Measurements from ENCODE around the gene SSBP4. TPM values are rescaled to one million over a fixed set of nuclear protein-coding genes. Genes with fewer than 3 reads are reported as not detected.

Gene SSBP4
- polyA plus RNA-seq, 2 of the 4 experiments (the other 2 are of a cell fraction): 6.9 to 43.2 TPM

GRCh38 chr19:18427080-18427742 lies 8.0 kb downstream of the SSBP4 start:
- CTCF ChIA-PET: interaction anchor here (1.3 kb wide), 1 partner anchor 24 kb away, joined by 3 read pairs; no protein-coding TSS in a partner anchor
- DNase-seq (ENCODE audit: low read depth in 1 of 2, low spot score in 1 of 2): no peak
- FAIRE-seq: no peak
- TF ChIP-seq POLR2A (IDR thresholded peaks at IDR 0.05; ENCODE audit: low read length) (no peak), POLR2AphosphoS2 (conservative IDR thresholded peaks at IDR 0.05; ENCODE audit: low read length) (no peak), SREBF2 (IDR thresholded peaks at IDR 0.05) (no peak), NFE2L2 (conservative IDR thresholded peaks at IDR 0.05; ENCODE audit: low read length) (no peak), CHD4 (IDR thresholded peaks at IDR 0.05; ENCODE audit: borderline replicate concordance) (no peak), PHF8 (IDR thresholded peaks at IDR 0.05; ENCODE audit: borderline replicate concordance, low read depth) (no peak), EHF (CRISPR knock-in tag; IDR thresholded peaks at IDR 0.05) (no peak), PBX3 (IDR thresholded peaks at IDR 0.05) (no peak), GATA3 (IDR thresholded peaks at IDR 0.05; ENCODE audit: borderline replicate concordance) (no peak), ZC3H11A (IDR thresholded peaks at IDR 0.05) (no peak), TP53 (CRISPR knock-in tag; IDR thresholded peaks at IDR 0.05) (no peak), FOXS1 (CRISPR knock-in tag; IDR thresholded peaks at IDR 0.05) (no peak), TFCP2L1 (CRISPR knock-in tag; IDR thresholded peaks at IDR 0.05) (no peak)
- ATAC-seq: no peak
- no peak overlapping the region for H3K4me3 ChIP-seq
- POLR2A ChIA-PET: no interaction called here
- no peak overlapping the region for H3K4me2 ChIP-seq
- peaks cover 36% of the 10 kb centered on the region for H3K4me1 ChIP-seq
- 90% methylated on average over 9 of the region's 16 CpGs for WGBS (ENCODE audit: missing lambda C conversion rate)
- no peaks in the 10 kb centered on the region for H3K9me3 ChIP-seq
- H3K27ac ChIP-seq: peak overlapping the region in 1 of 2 experiments; percentile 95; a peak in 1 of 6 replicates

GRCh38 chr19:18427743-18428113 lies 8.5 kb downstream of the SSBP4 start:
- H3K27ac ChIP-seq: peak overlapping the region in 1 of 2 experiments; percentile 95; a peak in 2 of 6 replicates
- peaks cover 36% of the 10 kb centered on the region for H3K4me1 ChIP-seq
- H3K4me2 ChIP-seq: no peak overlapping the region
- H3K9me3 ChIP-seq: no peaks in the 10 kb centered on the region
- ChIA-PET POLR2A (no interaction called here), CTCF (interaction anchor here (1.0 to 1.3 kb wide), 2 partner anchors 13 to 24 kb away, joined by 3 to 4 read pairs; no protein-coding TSS in a partner anchor)
- H3K4me3 ChIP-seq: no peak overlapping the region
- ATAC-seq (no peak), FAIRE-seq (no peak), DNase-seq (ENCODE audit: low read depth in 1 of 2, low spot score in 1 of 2) (no peak)
- 79% methylated on average over 3 of the region's 12 CpGs for WGBS (ENCODE audit: missing lambda C conversion rate)
- TF ChIP-seq RAD21 (conservative IDR thresholded peaks at IDR 0.05 in 1 of 2, IDR thresholded peaks at IDR 0.05 in 1 of 2) (no peak), PHF8 (IDR thresholded peaks at IDR 0.05; ENCODE audit: borderline replicate concordance, low read depth) (no peak), HOXB5 (CRISPR knock-in tag; IDR thresholded peaks at IDR 0.05) (no peak), NPAS2 (CRISPR knock-in tag; IDR thresholded peaks at IDR 0.05; ENCODE audit: borderline replicate concordance) (no peak), HOXA7 (CRISPR knock-in tag; IDR thresholded peaks at IDR 0.05) (no peak), ZSCAN20 (CRISPR knock-in tag; IDR thresholded peaks at IDR 0.05) (no peak), FOSL2 (IDR thresholded peaks at IDR 0.05) (no peak), FOSL2 (CRISPR knock-in tag; IDR thresholded peaks at IDR 0.05) (no peak), JUN (IDR thresholded peaks at IDR 0.05) (no peak), CHD2 (IDR thresholded peaks at IDR 0.05; ENCODE audit: low read length, partially characterized antibody) (no peak), HES2 (IDR thresholded peaks at IDR 0.05) (no peak), CTCF (IDR thresholded peaks at IDR 0.05) (no peak)
